PC-3 (cell line): Measurements from ENCODE around the gene CHST8.

Source experiments
- CTCF ChIP-seq: fragments of 300-600 bp; sonication (generic); conservative IDR thresholded peaks from 2 replicates; pipeline ENCODE4 v1.5.1; 2017; ENCODE audit warnings: antibody characterized with exemption, low read depth, mild to moderate bottlenecking, low read length
- EZH2 ChIP-seq: fragments of 300-600 bp; sonication (generic); IDR thresholded peaks from one replicate; pipeline ENCODE4 v1.6.1; 2017; ENCODE audit warnings: antibody characterized with exemption, mild to moderate bottlenecking, low read length; ENCODE audit not compliant: unreplicated experiment

- TF ChIP-seq CTCF (no peak), EZH2 (no peak)
Observed at GRCh38 chr19:33815380-33816340, 193.9 kb downstream of the CHST8 start.
